ENCODE data around the gene AKAP9. TPM values are rescaled to one million over a fixed set of nuclear protein-coding genes. Genes with fewer than 3 reads are reported as not detected.

Gene AKAP9
- total and polyA plus RNA-seq, 9 of the 15 experiments (the other 6 are each of a cell fraction or from before 2014, with no cell fraction given): 25.5 to 80.9 (median 46.3) TPM

- TF ChIP-seq STAT5A (IDR thresholded peaks at IDR 0.05; ENCODE audit: borderline replicate concordance, low read length) (no peak), ZZZ3 (IDR thresholded peaks at IDR 0.05) (no peak), PRPF4 (IDR thresholded peaks at IDR 0.05; ENCODE audit: insufficient read depth, low read depth, low read length, poor library complexity, severe bottlenecking) (no peak), CBFA2T2 (conservative IDR thresholded peaks at IDR 0.05) (no peak), ARNT (IDR thresholded peaks at IDR 0.05) (no peak), MTF1 (CRISPR knock-in tag; IDR thresholded peaks at IDR 0.05; ENCODE audit: borderline replicate concordance) (no peak), RCOR1 (IDR thresholded peaks at IDR 0.05; ENCODE audit: borderline replicate concordance in 1 of 2, low read depth in 2 of 2, low read length in 2 of 2) (no peak; a peak in 1 of 4 replicates), RFX1 (IDR thresholded peaks at IDR 0.05) (no peak), TFE3 (CRISPR knock-in tag; IDR thresholded peaks at IDR 0.05) (no peak), ELF4 (CRISPR knock-in tag; IDR thresholded peaks at IDR 0.05) (peak; percentile 44; the same call in 1 of the 2 replicates), POLR2AphosphoS2 (IDR thresholded peaks at IDR 0.05; ENCODE audit: low read length) (no peak), ELF1 (tag; IDR thresholded peaks at IDR 0.05) (no peak), ZNF280B (CRISPR knock-in tag; IDR thresholded peaks at IDR 0.05) (no peak), TAL1 (IDR thresholded peaks at IDR 0.05) (no peak), TBL1XR1 (IDR thresholded peaks at IDR 0.05; ENCODE audit: low read length in 2 of 2) (peak in 1 of 2 experiments; percentile 86), PKNOX1 (IDR thresholded peaks at IDR 0.05) (peak; percentile 35; the same call in 1 of the 2 replicates), HCFC1 (IDR thresholded peaks at IDR 0.05; ENCODE audit: low read depth, low read length) (peak; percentile 27; the same call in 1 of the 2 replicates), NFYB (IDR thresholded peaks at IDR 0.05; ENCODE audit: extremely low read depth, insufficient read length) (no peak), SNIP1 (IDR thresholded peaks at IDR 0.05; ENCODE audit: low read depth) (no peak), CHD4 (IDR thresholded peaks at IDR 0.05; ENCODE audit: insufficient read depth, insufficient replicate concordance, low read depth, low read length, poor library complexity, severe bottlenecking) (no peak), ZEB2 (IDR thresholded peaks at IDR 0.05) (no peak), MAZ (CRISPR knock-in tag; conservative IDR thresholded peaks at IDR 0.05 in 1 of 2, IDR thresholded peaks at IDR 0.05 in 1 of 2) (peak; percentile 95 to 96), SFPQ (IDR thresholded peaks at IDR 0.05; ENCODE audit: low read depth, low read length) (no peak)
Observed at GRCh38 chr7:91940572-91941341, at the start of gene AKAP9 (continued).
